Common myeloid progenitor, CD34-positive (primary cell): Measurements from ENCODE around the gene MCRS1. TPM values are rescaled to one million over a fixed set of nuclear protein-coding genes. Genes with fewer than 3 reads are reported as not detected.
"Not testable (repeated sequence)": the region's sequence is repeated elsewhere in the genome, so short reads cannot be mapped to it uniquely, and the experiment has no call there.

ENCODE experiments used
- CTCF ChIA-PET: fragments of 350-600 bp; sonication (Branson Sonifier 250); formaldehyde crosslinking; loops from one replicate; lab custom pipeline; 2021; ENCODE audit warnings: antibody characterized with exemption; lab: Charles Lee
- POLR2A ChIA-PET: fragments of 350-600 bp; sonication (Branson Sonifier 250); formaldehyde crosslinking; loops from one replicate; lab custom pipeline; 2021; ENCODE audit warnings: antibody characterized with exemption; lab: Charles Lee
- DNase-seq, 3 donors: peaks; one replicate each; pipeline versions ENCODE4 v3.0.0 to v3.0.0-alpha.2; 2013
- H3K27ac ChIP-seq, 2 experiments: 1 replicate in 1 of 2; 2 replicates in 1 of 2; pipeline ENCODE4 v1.7.0; 2013; ENCODE audit warnings: inconsistent platforms in 2 of 2, low read length in 2 of 2, mild to moderate bottlenecking in 2 of 2, low read depth in 1 of 2, moderate library complexity in 1 of 2; ENCODE audit not compliant: severe bottlenecking in 2 of 2, insufficient read depth in 1 of 2, poor library complexity in 1 of 2
- H3K27me3 ChIP-seq, 5 experiments: replicated peaks in 2 of 5; 1 replicate in 3 of 5; 2 replicates in 2 of 5; pipeline versions ENCODE4 v1.6.1 to v1.7.0; 2013; ENCODE audit warnings: low read length in 4 of 5, mild to moderate bottlenecking in 2 of 5, moderate library complexity in 2 of 5, inconsistent platforms in 1 of 5; ENCODE audit not compliant: insufficient read depth in 5 of 5, control insufficient read depth in 4 of 5
- H3K36me3 ChIP-seq, 4 experiments: 1 replicate in 2 of 4; 2 replicates in 2 of 4; pipeline versions ENCODE4 v1.6.1 to v1.7.0; 2013; ENCODE audit warnings: low read length in 3 of 4, control low read depth in 1 of 4, mild to moderate bottlenecking in 1 of 4; ENCODE audit not compliant: control insufficient read depth in 4 of 4, insufficient read depth in 4 of 4
- H3K4me1 ChIP-seq, 4 experiments: 1 replicate in 3 of 4; 2 replicates in 1 of 4; pipeline versions ENCODE4 v1.6.1 to v1.7.1; 2013; ENCODE audit warnings: low read length in 3 of 4, mild to moderate bottlenecking in 3 of 4, control low read depth in 1 of 4, inconsistent platforms in 1 of 4, moderate library complexity in 1 of 4; ENCODE audit not compliant: control insufficient read depth in 4 of 4, insufficient read depth in 4 of 4; ENCODE audit errors: control extremely low read depth in 1 of 4
- H3K4me3 ChIP-seq, 7 experiments: 1 replicate in 4 of 7; 2 replicates in 3 of 7; pipeline versions ENCODE4 v1.5.1 to v1.7.0; 2013; ENCODE audit warnings: mild to moderate bottlenecking in 7 of 7, low read length in 6 of 7, moderate library complexity in 6 of 7, inconsistent platforms in 2 of 7, low read depth in 2 of 7, control low read depth in 1 of 7; ENCODE audit not compliant: insufficient read depth in 4 of 7, control insufficient read depth in 1 of 7; ENCODE audit errors: extremely low read depth in 1 of 7
- H3K9me3 ChIP-seq, 5 experiments: 1 replicate in 4 of 5; 2 replicates in 1 of 5; pipeline versions ENCODE4 v1.6.1 to v1.7.1; 2013; ENCODE audit warnings: low read length in 4 of 5, mild to moderate bottlenecking in 2 of 5, inconsistent platforms in 1 of 5, low read depth in 1 of 5, moderate library complexity in 1 of 5; ENCODE audit not compliant: control insufficient read depth in 4 of 5, insufficient read depth in 2 of 5; ENCODE audit errors: control extremely low read depth in 1 of 5
- WGBS: methylation state at CpG from one replicate; pipeline ENCODE4 v1.1.5; 2013; ENCODE audit not compliant: insufficient coverage; 5-methylcytosine and 5-hydroxymethylcytosine counted together
- polyA plus RNA-seq: library from polyadenylated mRNA; unstranded; fragments of 120-200 nt; gene quantifications from one replicate; pipeline ENCODE4 v1.2.1, GENCODE V29; 2013

The MCRS1 gene, protein sequence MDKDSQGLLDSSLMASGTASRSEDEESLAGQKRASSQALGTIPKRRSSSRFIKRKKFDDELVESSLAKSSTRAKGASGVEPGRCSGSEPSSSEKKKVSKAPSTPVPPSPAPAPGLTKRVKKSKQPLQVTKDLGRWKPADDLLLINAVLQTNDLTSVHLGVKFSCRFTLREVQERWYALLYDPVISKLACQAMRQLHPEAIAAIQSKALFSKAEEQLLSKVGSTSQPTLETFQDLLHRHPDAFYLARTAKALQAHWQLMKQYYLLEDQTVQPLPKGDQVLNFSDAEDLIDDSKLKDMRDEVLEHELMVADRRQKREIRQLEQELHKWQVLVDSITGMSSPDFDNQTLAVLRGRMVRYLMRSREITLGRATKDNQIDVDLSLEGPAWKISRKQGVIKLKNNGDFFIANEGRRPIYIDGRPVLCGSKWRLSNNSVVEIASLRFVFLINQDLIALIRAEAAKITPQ
- 44.4 TPM for polyA plus RNA-seq

GRCh38 chr12:49567611-49568441, at the start of gene MCRS1:
Gene MCRS1 (minus strand): TSS chr12:49568142. CDS start chr12:49566731, 1,411 bp downstream.
- Histone ChIP-seq H3K4me3 (peak within 1 kb of the TSS; percentile 87 to 99 (median 94)), H3K27me3 (no peaks in the 10 kb centered on the region), H3K27ac (peak within 1 kb of the TSS; percentile 94 to 96), H3K4me1 (peaks cover 4 to 54% (median 39%) of the 10 kb centered on the region in 4 experiments), H3K36me3 (peaks cover 2 to 26% (median 17%) of the 10 kb centered on the region in 4 experiments), H3K9me3 (no peaks in the 10 kb centered on the region)
- WGBS: 0% methylated on average over 50 of the region's 54 CpGs
- CTCF ChIA-PET: interaction anchor here (0.6 to 9.4 kb wide), 7 partner anchors 12 to 220 kb away, joined by 3 to 107 read pairs (median 3); no protein-coding TSS in a partner anchor
- POLR2A ChIA-PET: interaction anchor here (1.0 to 1.6 kb wide), 2 partner anchors 10 to 15 kb away, joined by 3 to 4 read pairs; no protein-coding TSS in a partner anchor
- DNase-seq: peak; percentile 92 to 97 (median 97)

DNA sequence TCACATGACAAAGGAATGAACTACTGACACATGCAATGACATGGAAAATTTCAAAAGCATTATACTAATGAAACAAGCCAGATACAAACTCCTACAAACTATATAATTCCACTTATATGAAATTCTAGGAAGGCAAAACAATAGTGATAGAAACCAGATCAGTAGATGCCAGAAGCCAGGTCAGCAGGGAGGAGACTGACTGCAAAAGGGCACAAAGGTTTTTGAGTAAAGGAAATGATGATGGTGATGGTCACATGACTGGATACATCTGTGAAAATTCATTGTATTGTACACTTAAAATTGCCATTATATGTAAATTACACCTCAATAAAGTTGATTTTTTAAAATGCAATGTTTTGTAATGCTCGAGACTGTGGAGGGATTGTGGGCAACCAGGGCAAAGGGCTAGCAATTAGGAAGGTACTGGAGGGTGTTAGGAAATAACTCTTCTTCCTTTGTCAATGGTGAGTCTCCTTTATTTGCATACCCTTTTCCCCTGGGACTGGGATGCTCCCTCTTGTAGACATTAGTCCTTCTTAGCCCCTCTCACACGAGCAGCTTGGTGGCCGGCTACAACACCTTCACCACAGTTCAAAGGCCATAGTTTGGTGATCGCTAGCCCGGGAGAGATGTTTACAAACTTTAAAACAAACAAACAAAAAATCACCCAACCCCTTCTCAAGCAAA, 48.7 kb upstream of the MCRS1 start:
- DNase-seq: no peak
- peaks cover 0 to 8% (median 5%) of the 10 kb centered on the region in 4 experiments for H3K4me1 ChIP-seq
- H3K9me3 ChIP-seq: peaks cover 0 to 6% (median 3%) of the 10 kb centered on the region in 5 experiments
- no peaks in the 10 kb centered on the region for H3K36me3 ChIP-seq
- no peak overlapping the region for H3K4me3 ChIP-seq
- H3K27ac ChIP-seq: no peak overlapping the region
- peaks cover 0 to 14% (median 5%) of the 10 kb centered on the region in 5 experiments for H3K27me3 ChIP-seq
- CTCF ChIA-PET: interaction anchor here (1.4 kb wide), 2 partner anchors 20 to 44 kb away, joined by 4 read pairs; no protein-coding TSS in a partner anchor
- 82% methylated on average over 3 of the region's 5 CpGs for WGBS
- POLR2A ChIA-PET: no interaction called here

DNA sequence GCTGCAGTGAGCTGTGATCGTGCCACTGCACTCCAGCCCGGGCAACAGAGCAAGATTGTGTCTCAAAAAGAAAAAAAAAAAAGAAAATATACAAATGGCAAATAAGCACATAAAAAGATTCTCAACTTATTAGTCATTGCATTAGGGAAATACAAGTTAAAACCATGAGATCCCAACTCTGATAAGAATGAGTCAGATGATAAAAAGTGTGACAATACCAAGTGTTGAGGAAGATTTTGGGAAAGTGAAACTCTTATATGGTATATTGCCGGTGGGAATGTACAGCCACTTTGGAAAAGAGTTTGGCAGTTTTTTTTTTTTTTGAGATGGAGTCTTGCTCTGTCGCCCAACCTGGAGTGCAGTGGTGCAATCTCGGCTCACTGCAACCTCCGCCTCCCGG, 47.8 kb upstream of the MCRS1 start:
- H3K4me1 ChIP-seq: no peaks in the 10 kb centered on the region
- CTCF ChIA-PET: interaction anchor here (2.6 kb wide), 1 partner anchor 7 kb away, joined by 10 read pairs; the partner anchor contains the start of gene PRPF40B

DNA sequence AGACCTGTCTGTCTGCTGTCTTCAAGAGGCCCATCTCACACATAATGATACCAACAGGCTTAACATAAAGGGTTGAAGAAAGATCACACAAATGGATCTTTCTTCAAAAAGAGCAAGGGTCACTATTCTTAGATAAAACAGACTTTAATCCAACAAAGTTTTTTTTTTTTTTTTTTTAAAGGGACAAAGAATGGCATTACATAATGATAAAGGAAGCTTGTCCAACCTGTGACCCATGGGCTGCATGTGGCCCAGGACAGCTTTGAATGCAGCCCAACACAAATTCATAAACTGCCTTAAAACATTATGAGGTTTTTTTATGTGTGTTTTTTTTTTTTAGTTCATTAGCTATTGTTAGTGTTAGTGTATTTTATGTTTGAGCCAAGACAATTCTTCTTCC, 44.3 kb upstream of the MCRS1 start:
- Histone ChIP-seq H3K27ac (no peak overlapping the region), H3K27me3 (peaks cover 0 to 4% (median 0%) of the 10 kb centered on the region in 5 experiments), H3K36me3 (no peaks in the 10 kb centered on the region), H3K9me3 (peaks cover 0 to 9% (median 3%) of the 10 kb centered on the region in 5 experiments), H3K4me3 (no peak overlapping the region), H3K4me1 (no peaks in the 10 kb centered on the region)
- ChIA-PET CTCF (interaction anchor here (1.4 kb wide), 1 partner anchor 11 kb away, joined by 4 read pairs; the partner anchor contains the start of gene PRPF40B), POLR2A (no interaction called here)
- DNase-seq: no peak

More for the DNA sequence above, 47.8 kb upstream of the MCRS1 start:
- no CpG with 5 or more reads among the region's 7 CpGs for WGBS
- POLR2A ChIA-PET: no interaction called here
- Histone ChIP-seq H3K9me3 (peaks cover 0 to 6% (median 3%) of the 10 kb centered on the region in 5 experiments), H3K36me3 (no peaks in the 10 kb centered on the region), H3K27ac (no peak overlapping the region), H3K27me3 (peaks cover 0 to 14% (median 5%) of the 10 kb centered on the region in 5 experiments), H3K4me3 (no peak overlapping the region)
- DNase-seq: no peak

DNA sequence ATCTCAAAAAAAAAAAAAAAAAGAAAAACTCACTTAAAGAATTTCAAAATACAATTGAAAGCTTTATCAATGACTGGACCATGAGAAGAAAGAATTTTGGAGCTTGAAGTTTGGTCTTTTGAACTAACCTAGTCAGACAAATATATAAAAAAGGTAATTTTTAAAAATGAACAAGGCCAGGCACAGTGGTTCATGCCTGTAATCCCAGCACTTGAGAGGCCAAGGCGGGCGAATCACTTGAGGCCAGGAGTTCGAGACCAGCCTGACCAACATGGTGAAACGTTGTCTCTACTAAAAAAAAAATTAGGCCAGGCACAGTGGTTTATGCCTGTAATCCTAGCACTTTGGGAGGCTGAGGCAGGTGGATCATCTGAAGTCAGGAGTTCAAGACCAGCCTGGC, 42.8 kb upstream of the MCRS1 start:
- H3K27me3 ChIP-seq, H3K9me3 ChIP-seq, DNase-seq, H3K4me3 ChIP-seq, H3K27ac ChIP-seq, H3K4me1 ChIP-seq, H3K36me3 ChIP-seq, POLR2A ChIA-PET: not testable (repeated sequence)
- 89% methylated on average over 1 of the region's 4 CpGs for WGBS
- CTCF ChIA-PET: interaction anchor here (1.1 kb wide), 1 partner anchor 25 kb away, joined by 3 read pairs; no protein-coding TSS in a partner anchor

DNA sequence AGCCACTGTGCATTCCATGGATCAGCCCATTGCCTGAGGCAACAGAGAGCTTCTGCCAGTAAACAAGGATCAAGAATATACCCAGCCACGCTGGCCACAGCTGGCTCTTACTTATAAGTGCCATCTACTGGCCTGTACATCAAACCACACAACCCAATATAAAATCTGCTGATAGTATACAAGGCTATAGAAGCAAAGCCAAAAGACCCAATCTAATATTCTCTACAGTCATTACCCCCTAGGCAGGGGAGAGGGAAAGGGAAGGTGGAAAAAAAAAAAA, 41.9 kb upstream of the MCRS1 start:
- ChIA-PET CTCF (interaction anchor here (0.7 kb wide), 1 partner anchor 33 kb away, joined by 3 read pairs; no protein-coding TSS in a partner anchor), POLR2A (no interaction called here)
- peaks cover 0 to 7% (median 6%) of the 10 kb centered on the region in 4 experiments for H3K4me1 ChIP-seq
- no peak for DNase-seq
- H3K4me3 ChIP-seq: no peak overlapping the region
- H3K27me3 ChIP-seq: no peaks in the 10 kb centered on the region
- WGBS: no CpG with 5 or more reads among the region's 1 CpG
- no peaks in the 10 kb centered on the region for H3K36me3 ChIP-seq
- H3K27ac ChIP-seq: no peak overlapping the region
- peaks cover 0 to 9% (median 2%) of the 10 kb centered on the region in 5 experiments for H3K9me3 ChIP-seq
